Loucy (cell line): ENCODE results near the gene TUBA3E.
"Not testable (repeated sequence)": the region's sequence is repeated elsewhere in the genome, so short reads cannot be mapped to it uniquely, and the experiment has no call there.

Source experiments
- H2AFZ ChIP-seq: fragments of 200-600 bp; sonication (generic); 2 replicates; pipeline ENCODE4 v1.6.0; 2016; ENCODE audit warnings: antibody characterized with exemption, mild to moderate bottlenecking, low read length, moderate library complexity
- H3F3A ChIP-seq: fragments of 200-600 bp; 2 replicates; pipeline ENCODE4 v1.6.0; 2016; ENCODE audit warnings: antibody characterized with exemption, low read depth, mild to moderate bottlenecking
- H3K27me3 ChIP-seq: fragments of 200-600 bp; sonication (generic); 2 replicates; pipeline ENCODE4 v1.6.1; 2014; ENCODE audit warnings: low read length, mild to moderate bottlenecking; ENCODE audit not compliant: insufficient read depth, poor library complexity, severe bottlenecking
- H3K36me3 ChIP-seq: fragments of 200-600 bp; sonication (generic); 2 replicates; pipeline ENCODE4 v1.6.1; 2016; ENCODE audit warnings: low read length; ENCODE audit not compliant: insufficient read depth
- H3K4me1 ChIP-seq: fragments of 200-600 bp; sonication (generic); 2 replicates; pipeline ENCODE4 v1.5.1; 2014; ENCODE audit warnings: low read length, mild to moderate bottlenecking; ENCODE audit not compliant: insufficient read depth, poor library complexity, severe bottlenecking
- H3K4me2 ChIP-seq: fragments of 200-600 bp; sonication (generic); 2 replicates; pipeline ENCODE4 v1.6.0; 2014; ENCODE audit warnings: antibody characterized with exemption, low read length, low read depth, mild to moderate bottlenecking; ENCODE audit not compliant: poor library complexity, severe bottlenecking
- H3K4me3 ChIP-seq: fragments of 200-600 bp; sonication (generic); 2 replicates; pipeline ENCODE4 v1.5.1; 2014; ENCODE audit warnings: low read length, mild to moderate bottlenecking, mixed read lengths; ENCODE audit not compliant: poor library complexity, severe bottlenecking
- H3K79me2 ChIP-seq: fragments of 200-600 bp; sonication (generic); 2 replicates; pipeline ENCODE4 v1.6.1; 2014; ENCODE audit warnings: low read length; ENCODE audit not compliant: insufficient read depth
- H3K9ac ChIP-seq: fragments of 200-600 bp; sonication (generic); 2 replicates; pipeline ENCODE4 v1.6.0; 2014; ENCODE audit warnings: mild to moderate bottlenecking, low read depth, low read length, moderate library complexity; ENCODE audit not compliant: poor library complexity, severe bottlenecking
- H3K9me2 ChIP-seq: fragments of 200-600 bp; sonication (generic); replicated peaks from 2 replicates; pipeline ENCODE4 v1.6.1; 2016; ENCODE audit warnings: low read depth, low read length, mixed read lengths
- H3K9me3 ChIP-seq: fragments of 200-600 bp; sonication (generic); 2 replicates; pipeline ENCODE4 v1.6.1; 2014; ENCODE audit warnings: mild to moderate bottlenecking, antibody characterized with exemption, low read length, low read depth; ENCODE audit not compliant: insufficient read depth
- H4K20me1 ChIP-seq: fragments of 200-600 bp; sonication (generic); 2 replicates; pipeline ENCODE4 v1.6.0; 2014; ENCODE audit warnings: antibody characterized with exemption, low read length, mild to moderate bottlenecking; ENCODE audit not compliant: insufficient read depth, poor library complexity, severe bottlenecking
- EZH2phosphoT487 ChIP-seq: fragments of 200-600 bp; IDR thresholded peaks from 2 replicates; pipeline ENCODE4 v1.6.1; 2018; ENCODE audit warnings: antibody characterized with exemption, mild to moderate bottlenecking, moderate library complexity, borderline replicate concordance
- TF ChIP-seq, protein P1 (sequence below): fragments of 200-600 bp; sonication (generic); conservative IDR thresholded peaks from 2 replicates; pipeline ENCODE4 v1.5.1; 2014; ENCODE audit warnings: mild to moderate bottlenecking, antibody characterized with exemption, low read length

TUBA3E gene

DNA sequence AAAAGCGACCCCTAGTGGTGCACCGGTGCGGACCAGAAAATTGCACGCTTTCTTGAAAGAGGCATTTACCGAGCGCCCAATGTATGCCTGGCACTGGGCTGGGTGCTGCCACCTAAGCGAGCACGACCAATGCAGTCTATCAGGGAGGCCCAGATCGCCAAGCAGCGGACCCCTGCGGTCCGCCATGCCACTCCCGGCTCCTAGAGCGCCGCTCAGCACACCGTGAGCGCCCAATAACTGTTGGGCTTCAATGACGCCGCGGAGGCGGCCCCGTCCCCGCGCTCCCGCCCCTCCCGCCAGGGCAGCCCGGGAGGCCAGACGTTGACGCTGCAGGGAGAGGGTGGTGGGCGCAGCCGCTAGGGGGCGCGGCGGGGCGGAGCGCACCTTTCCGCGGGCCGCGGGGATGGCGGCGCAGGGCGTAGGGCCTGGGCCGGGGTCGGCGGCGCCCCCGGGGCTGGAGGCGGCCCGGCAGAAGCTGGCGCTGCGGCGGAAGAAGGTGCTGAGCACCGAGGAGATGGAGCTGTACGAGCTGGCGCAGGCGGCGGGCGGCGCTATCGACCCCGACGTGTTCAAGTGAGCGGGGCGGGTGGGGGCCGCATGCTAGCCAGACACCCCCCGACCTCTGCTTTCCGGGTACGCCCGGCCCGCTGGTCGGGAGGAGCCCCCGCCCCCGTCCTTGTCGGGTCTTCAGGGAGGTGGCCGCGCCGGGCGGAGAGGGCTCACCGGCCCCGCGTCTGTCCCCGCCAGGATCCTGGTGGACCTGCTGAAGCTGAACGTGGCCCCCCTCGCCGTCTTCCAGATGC is 16.2 kb downstream of the TUBA3E start, which contains the start of gene MZT2B:
MZT2B (plus strand) TSS at position 383 of the 803 bp plus-strand sequence; CDS start at position 404, 21 bp downstream.
- TF ChIP-seq, protein P1, sequence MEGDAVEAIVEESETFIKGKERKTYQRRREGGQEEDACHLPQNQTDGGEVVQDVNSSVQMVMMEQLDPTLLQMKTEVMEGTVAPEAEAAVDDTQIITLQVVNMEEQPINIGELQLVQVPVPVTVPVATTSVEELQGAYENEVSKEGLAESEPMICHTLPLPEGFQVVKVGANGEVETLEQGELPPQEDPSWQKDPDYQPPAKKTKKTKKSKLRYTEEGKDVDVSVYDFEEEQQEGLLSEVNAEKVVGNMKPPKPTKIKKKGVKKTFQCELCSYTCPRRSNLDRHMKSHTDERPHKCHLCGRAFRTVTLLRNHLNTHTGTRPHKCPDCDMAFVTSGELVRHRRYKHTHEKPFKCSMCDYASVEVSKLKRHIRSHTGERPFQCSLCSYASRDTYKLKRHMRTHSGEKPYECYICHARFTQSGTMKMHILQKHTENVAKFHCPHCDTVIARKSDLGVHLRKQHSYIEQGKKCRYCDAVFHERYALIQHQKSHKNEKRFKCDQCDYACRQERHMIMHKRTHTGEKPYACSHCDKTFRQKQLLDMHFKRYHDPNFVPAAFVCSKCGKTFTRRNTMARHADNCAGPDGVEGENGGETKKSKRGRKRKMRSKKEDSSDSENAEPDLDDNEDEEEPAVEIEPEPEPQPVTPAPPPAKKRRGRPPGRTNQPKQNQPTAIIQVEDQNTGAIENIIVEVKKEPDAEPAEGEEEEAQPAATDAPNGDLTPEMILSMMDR: peak; percentile 57
- H3F3A ChIP-seq, H3K9me3 ChIP-seq, H3K27me3 ChIP-seq, H3K9me2 ChIP-seq, H3K36me3 ChIP-seq: not testable (repeated sequence)
- Histone ChIP-seq H3K4me2 (peak within 1 kb of the TSS; percentile 91), H4K20me1 (peaks cover 43% of the 10 kb centered on the region), H2AFZ (peak within 1 kb of the TSS; percentile 98), H3K79me2 (peaks cover 86% of the 10 kb centered on the region), H3K4me3 (peak within 1 kb of the TSS; percentile 95), H3K9ac (peak within 1 kb of the TSS; percentile 95), H3K4me1 (peaks cover 30% of the 10 kb centered on the region)

DNA sequence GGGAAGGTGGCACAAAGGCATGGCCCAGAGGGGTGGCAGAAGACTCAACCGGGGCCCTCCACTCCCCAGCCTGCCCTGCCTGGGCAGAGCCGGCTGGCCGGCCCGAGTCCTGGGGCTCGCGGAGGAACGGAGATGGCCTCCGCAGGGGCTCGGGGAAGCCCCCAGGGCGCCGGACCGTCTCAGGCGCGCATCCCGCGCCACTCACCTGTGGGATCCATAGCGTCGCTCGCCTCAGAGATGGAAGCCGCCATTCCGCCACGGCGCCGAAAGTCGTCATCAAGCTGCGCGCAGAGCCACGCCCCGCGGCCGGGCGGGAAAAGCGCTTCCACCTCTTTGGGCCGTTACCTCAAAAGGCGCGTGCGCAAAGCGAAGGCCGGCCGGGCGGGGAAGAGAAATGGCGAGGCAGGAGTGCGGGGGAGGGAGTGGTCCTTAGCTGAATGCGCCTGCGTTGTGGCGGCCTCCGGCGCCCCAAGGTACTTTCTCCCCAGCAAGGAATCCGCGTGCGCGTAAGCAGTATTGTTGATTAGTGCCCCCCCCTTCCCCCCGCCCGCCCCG is 16.8 kb downstream of the TUBA3E start, which contains the start of gene SMPD4:
SMPD4 (minus strand) TSS at position 278 of the 555 bp plus-strand sequence. CDS start 5,010 bp downstream, outside the sequence.
- Histone ChIP-seq H3K4me1 (peaks cover 30% of the 10 kb centered on the region), H3K27me3 (no peaks in the 10 kb centered on the region), H3K9ac (peak within 1 kb of the TSS; percentile 95), H3K4me3 (peak within 1 kb of the TSS; percentile 95), H3K9me2 (no peaks in the 10 kb centered on the region), H3K79me2 (peaks cover 91% of the 10 kb centered on the region), H3K4me2 (peak within 1 kb of the TSS; percentile 91), H2AFZ (peak within 1 kb of the TSS; percentile 98), H3F3A (no peaks in the 10 kb centered on the region), H3K9me3 (no peaks in the 10 kb centered on the region), H3K36me3 (no peaks in the 10 kb centered on the region), H4K20me1 (peaks cover 43% of the 10 kb centered on the region)
- no peak for TF ChIP-seq EZH2phosphoT487
- TF ChIP-seq, protein P1: no peak

DNA sequence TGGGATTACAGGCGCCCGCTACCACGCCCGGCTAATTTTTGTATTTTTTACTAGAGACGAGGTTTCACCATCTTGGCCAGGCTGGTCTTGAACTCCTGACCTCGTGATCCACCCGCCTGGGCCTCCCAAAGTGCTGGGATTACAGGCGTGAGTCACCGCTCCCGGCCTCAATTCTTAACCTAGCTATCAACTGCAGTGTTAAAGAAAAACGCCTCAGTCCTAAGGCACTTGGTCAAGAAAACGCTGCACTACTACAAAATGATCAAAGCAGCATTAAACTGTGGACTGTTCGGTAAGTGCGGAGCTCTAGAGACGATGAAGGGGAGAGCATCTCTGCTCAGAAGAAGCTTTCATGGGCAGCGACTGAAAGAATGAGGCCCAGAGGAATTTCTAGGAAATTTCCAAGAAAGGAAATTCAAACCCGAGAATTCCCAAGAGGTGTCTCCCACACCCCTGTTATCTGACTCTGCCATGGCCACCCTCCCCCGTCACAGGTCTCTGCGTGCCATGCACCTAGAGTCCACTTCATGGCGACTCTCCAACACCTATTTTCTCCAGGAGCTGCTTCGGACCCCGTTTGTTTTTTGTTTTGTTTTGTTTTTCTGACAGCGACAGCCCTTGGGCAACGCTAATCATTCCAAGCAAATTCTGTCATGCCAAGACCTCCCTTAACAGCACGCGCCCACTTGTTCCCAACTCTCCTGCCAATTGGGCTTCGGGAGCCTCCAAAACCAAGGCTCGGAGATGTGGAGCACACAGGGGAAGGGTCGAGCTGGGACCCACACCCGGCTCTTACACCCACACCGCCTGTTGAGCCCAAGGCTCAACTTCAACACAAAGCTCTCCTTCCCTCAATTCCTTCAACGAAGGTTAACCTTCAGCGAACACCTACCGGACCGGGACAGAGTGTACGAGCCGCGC is 17.6 kb downstream of the TUBA3E start:
- H3K79me2 ChIP-seq: peaks cover 89% of the 10 kb centered on the region
- peak overlapping the region; percentile 95 for H3K9ac ChIP-seq
- not testable (repeated sequence) for H3F3A ChIP-seq, H3K36me3 ChIP-seq, H3K9me2 ChIP-seq, H2AFZ ChIP-seq, H3K9me3 ChIP-seq, H3K27me3 ChIP-seq
- H3K4me3 ChIP-seq: peak overlapping the region; percentile 95
- H3K4me1 ChIP-seq: peaks cover 30% of the 10 kb centered on the region
- H3K4me2 ChIP-seq: peak overlapping the region; percentile 91
- peaks cover 40% of the 10 kb centered on the region for H4K20me1 ChIP-seq

DNA sequence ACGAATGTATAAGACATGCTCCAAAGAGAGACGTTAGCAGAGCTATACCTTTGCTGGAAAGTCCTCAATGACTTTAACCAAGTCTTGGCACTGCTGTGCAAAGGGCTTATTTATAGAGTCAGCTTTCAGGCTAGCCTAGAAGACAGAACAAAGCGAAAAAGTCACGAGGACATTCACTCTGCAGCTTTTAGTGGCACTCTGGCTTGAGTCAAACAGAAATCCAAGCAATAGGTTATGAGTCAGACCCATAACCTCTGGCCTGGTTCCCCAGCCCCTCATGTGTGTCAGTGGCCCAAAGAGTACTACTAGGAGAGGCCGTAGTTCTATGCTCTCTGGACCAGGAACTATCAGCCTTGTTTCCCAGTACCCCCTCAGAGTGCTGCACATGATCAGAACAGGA is 23.4 kb downstream of the TUBA3E start:
- H3K27me3 ChIP-seq, H3K9me2 ChIP-seq, H3K4me1 ChIP-seq, H3K9me3 ChIP-seq, H3K4me3 ChIP-seq, H2AFZ ChIP-seq, H3K9ac ChIP-seq, H3K4me2 ChIP-seq, H3F3A ChIP-seq, H4K20me1 ChIP-seq: not testable (repeated sequence)
- peaks cover 41% of the 10 kb centered on the region for H3K79me2 ChIP-seq
- H3K36me3 ChIP-seq: peaks cover 48% of the 10 kb centered on the region; the same call in 1 of the 2 replicates
